ENCODE measurements around the gene ARMC2. TPM values are rescaled to one million over a fixed set of nuclear protein-coding genes. Genes with fewer than 3 reads are reported as not detected.

ARMC2 gene
- total and polyA plus RNA-seq, 2 donors (not counting 3 experiments of a cell fraction or from before 2014, with no cell fraction given), result 1.7 to 3.7 TPM

DNA sequence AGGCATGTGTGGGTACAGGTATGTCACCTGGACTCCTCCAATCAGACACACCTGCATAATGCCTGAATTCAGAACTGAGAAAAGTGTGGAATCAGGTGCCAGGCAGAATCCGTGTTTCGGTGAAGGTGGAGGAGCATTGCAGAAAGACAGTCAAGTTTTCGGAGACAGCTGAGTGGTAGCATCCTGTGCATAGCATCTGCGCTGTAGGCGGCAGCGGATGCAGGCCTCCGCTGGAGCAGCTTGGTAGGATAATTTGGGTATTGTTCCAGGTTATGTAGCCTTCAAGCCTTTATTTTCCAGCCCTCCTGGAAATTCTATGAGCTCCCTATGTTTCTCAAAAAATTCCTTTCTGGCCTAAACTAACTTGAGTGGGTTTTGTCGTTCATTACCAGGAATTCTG lies 15.5 kb upstream of the ARMC2 start:
- no peaks in the 10 kb centered on the region for H3K9me1 ChIP-seq (replicated peaks; ENCODE audit: control insufficient read depth, extremely low read depth, insufficient read depth, low read length)
- CTCF ChIA-PET, result interaction anchor here (1.0 to 1.5 kb wide), 5 partner anchors 10 to 291 kb away, joined by 3 to 8 read pairs (median 3); partner anchors contain the start of gene FOXO3
- H3K79me2 ChIP-seq (ENCODE audit: control insufficient read depth, insufficient read depth, low read length), result no peaks in the 10 kb centered on the region
- H3K9me3 ChIP-seq (replicated peaks; ENCODE audit: control insufficient read depth, insufficient read depth, low read length), result no peaks in the 10 kb centered on the region
- no peaks in the 10 kb centered on the region for H4K20me1 ChIP-seq (replicated peaks; ENCODE audit: control insufficient read depth, extremely low read depth, insufficient read depth, low read length)
- FAIRE-seq (no peak), DNase-seq (ENCODE audit: low read depth, low spot score) (no peak)
- H3K4me1 ChIP-seq (ENCODE audit: control insufficient read depth, extremely low read depth, insufficient read depth, low read length), result no peaks in the 10 kb centered on the region
- no TSS peak for BruUV-seq (replicated peaks)
- no peak overlapping the region for H3K4me3 ChIP-seq (replicated peaks in 1 of 3; ENCODE audit: insufficient read depth in 1 of 3, low read depth in 1 of 3, low read length in 3 of 3)
- TF ChIP-seq GATA2 (IDR thresholded peaks at IDR 0.05; ENCODE audit: insufficient read depth, insufficient read length, low read depth, low read length) (no peak), FOS (IDR thresholded peaks at IDR 0.05; ENCODE audit: borderline replicate concordance, insufficient read depth, low read length) (no peak), JUN (IDR thresholded peaks at IDR 0.05; ENCODE audit: borderline replicate concordance, insufficient read depth, insufficient read length, low read depth) (no peak), POLR2A (IDR thresholded peaks at IDR 0.05; ENCODE audit: low read depth, low read length) (no peak), POLR2AphosphoS5 (IDR thresholded peaks at IDR 0.05; ENCODE audit: insufficient read depth, low read depth, low read length) (no peak)
- TF ChIP-seq, protein P1, sequence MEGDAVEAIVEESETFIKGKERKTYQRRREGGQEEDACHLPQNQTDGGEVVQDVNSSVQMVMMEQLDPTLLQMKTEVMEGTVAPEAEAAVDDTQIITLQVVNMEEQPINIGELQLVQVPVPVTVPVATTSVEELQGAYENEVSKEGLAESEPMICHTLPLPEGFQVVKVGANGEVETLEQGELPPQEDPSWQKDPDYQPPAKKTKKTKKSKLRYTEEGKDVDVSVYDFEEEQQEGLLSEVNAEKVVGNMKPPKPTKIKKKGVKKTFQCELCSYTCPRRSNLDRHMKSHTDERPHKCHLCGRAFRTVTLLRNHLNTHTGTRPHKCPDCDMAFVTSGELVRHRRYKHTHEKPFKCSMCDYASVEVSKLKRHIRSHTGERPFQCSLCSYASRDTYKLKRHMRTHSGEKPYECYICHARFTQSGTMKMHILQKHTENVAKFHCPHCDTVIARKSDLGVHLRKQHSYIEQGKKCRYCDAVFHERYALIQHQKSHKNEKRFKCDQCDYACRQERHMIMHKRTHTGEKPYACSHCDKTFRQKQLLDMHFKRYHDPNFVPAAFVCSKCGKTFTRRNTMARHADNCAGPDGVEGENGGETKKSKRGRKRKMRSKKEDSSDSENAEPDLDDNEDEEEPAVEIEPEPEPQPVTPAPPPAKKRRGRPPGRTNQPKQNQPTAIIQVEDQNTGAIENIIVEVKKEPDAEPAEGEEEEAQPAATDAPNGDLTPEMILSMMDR (IDR thresholded peaks at IDR 0.05; ENCODE audit: extremely low read depth in 1 of 2, insufficient read depth in 1 of 2, low read depth in 1 of 2, low read length in 2 of 2), result no peak
- no peaks in the 10 kb centered on the region for H3K36me3 ChIP-seq (ENCODE audit: control insufficient read depth in 2 of 2, extremely low read depth in 1 of 2, insufficient read depth in 2 of 2, low read length in 2 of 2)
- intact Hi-C loops (cut with micrococcal nuclease), result no loop called here
- H3K4me2 ChIP-seq (ENCODE audit: insufficient read depth, low read length), result no peak overlapping the region
- POLR2A ChIA-PET, result no interaction called here
- dilution Hi-C loops (cut with MboI; ENCODE audit: extremely low pct_ligation_motif_present, low sequenced_read_pairs), result no loop called here
- no peak overlapping the region for H3K27ac ChIP-seq (ENCODE audit: insufficient read depth, low read depth, low read length)
- no peak overlapping the region for H3K9ac ChIP-seq (replicated peaks; ENCODE audit: extremely low read depth, insufficient read depth, low read length)
- H3K27me3 ChIP-seq (ENCODE audit: control insufficient read depth in 2 of 2, insufficient read depth in 2 of 2, low read length in 2 of 2), result peaks cover 0 to 6% of the 10 kb centered on the region in 2 experiments
- no peak overlapping the region for H2AFZ ChIP-seq (ENCODE audit: low read depth, low read length)
